ENCODE data around the gene CTU1. TPM values are rescaled to one million over a fixed set of nuclear protein-coding genes. Genes with fewer than 3 reads are reported as not detected.

Gene CTU1
- total and polyA plus RNA-seq, 2 of the 4 experiments (the other 2 are of a cell fraction), result 2.0 to 3.3 TPM

DNA sequence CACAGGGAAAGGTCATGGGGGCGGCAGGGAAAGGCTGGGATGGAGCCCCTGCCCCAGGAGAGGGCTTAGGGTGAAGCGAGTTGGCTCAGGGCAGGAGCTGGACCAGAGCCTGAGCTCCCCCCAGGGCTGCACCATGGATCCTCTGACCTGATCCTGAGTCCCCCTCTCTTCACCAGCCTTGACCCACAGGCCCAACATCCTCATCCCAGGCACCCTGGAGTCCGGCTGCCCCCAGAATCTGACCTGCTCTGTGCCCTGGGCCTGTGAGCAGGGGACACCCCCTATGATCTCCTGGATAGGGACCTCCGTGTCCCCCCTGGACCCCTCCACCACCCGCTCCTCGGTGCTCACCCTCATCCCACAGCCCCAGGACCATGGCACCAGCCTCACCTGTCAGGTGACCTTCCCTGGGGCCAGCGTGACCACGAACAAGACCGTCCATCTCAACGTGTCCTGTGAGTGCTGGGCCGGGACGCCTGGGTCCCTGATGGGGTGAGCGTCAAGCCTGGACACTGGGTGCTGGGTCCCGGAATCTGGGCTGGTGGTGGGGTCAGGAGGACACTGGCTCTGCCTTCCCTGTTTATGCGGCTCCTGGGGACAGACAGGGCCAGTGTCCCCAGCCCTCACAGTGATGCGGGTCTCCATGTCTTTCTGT lies 17.3 kb upstream of the CTU1 start:
- TF ChIP-seq CHD1 (IDR thresholded peaks at IDR 0.05; ENCODE audit: low read depth, low read length), result no peak
- TF ChIP-seq, protein P1, sequence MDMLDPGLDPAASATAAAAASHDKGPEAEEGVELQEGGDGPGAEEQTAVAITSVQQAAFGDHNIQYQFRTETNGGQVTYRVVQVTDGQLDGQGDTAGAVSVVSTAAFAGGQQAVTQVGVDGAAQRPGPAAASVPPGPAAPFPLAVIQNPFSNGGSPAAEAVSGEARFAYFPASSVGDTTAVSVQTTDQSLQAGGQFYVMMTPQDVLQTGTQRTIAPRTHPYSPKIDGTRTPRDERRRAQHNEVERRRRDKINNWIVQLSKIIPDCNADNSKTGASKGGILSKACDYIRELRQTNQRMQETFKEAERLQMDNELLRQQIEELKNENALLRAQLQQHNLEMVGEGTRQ (IDR thresholded peaks at IDR 0.05; ENCODE audit: low read depth, low read length), result no peak
- no peak for TF ChIP-seq MAFK (IDR thresholded peaks at IDR 0.05; ENCODE audit: low read depth, low read length)
- H3K27me3 ChIP-seq (ENCODE audit: control insufficient read depth, insufficient read depth, low read length), result no peaks in the 10 kb centered on the region; the same call in 1 of the 2 replicates
- 93% methylated on average over 5 of the region's 16 CpGs; no CpG with 5 or more reads in 1 of the 2 experiments for WGBS, 2 experiments (ENCODE audit: extremely low coverage in 2 of 2, insufficient read length in 1 of 2)
- H4K20me1 ChIP-seq (ENCODE audit: insufficient read depth, low read length), result no peaks in the 10 kb centered on the region
- no peak overlapping the region for H3K18ac ChIP-seq (ENCODE audit: low read depth, low read length)
- H2BK120ac ChIP-seq (ENCODE audit: low read depth, low read length), result no peak overlapping the region
- no TSS peak for BruUV-seq (replicated peaks)
- no peak overlapping the region for H2AK9ac ChIP-seq (replicated peaks; ENCODE audit: low read depth, low read length, poor library complexity)
- no peak overlapping the region for H2BK15ac ChIP-seq (ENCODE audit: low read depth, low read length)
- intact Hi-C loops (cut with micrococcal nuclease), result no loop called here
- ChIA-PET CTCF (no interaction called here), POLR2A (ENCODE audit: unreplicated experiment) (no interaction called here)
- DNase-seq, result no peak
- no peak overlapping the region for H3K4me2 ChIP-seq (ENCODE audit: low read depth, low read length)
- H4K8ac ChIP-seq (ENCODE audit: low read depth in 2 of 2, low read length in 2 of 2), result no peak overlapping the region
- 0 out of 2 replicates have a peak, but pooled peaks cover 2% of the 10 kb centered on the region for H3K4me1 ChIP-seq (ENCODE audit: control insufficient read depth, insufficient read depth, low read length)
- H3K9me1 ChIP-seq (ENCODE audit: insufficient read depth, low read length), result peaks cover 4% of the 10 kb centered on the region; the same call in 1 of the 2 replicates
- H3K27ac ChIP-seq (ENCODE audit: insufficient read depth, low read length), result no peak overlapping the region
- H2AFZ ChIP-seq (replicated peaks; ENCODE audit: low read length, poor library complexity), result no peak overlapping the region
- H3K9me3 ChIP-seq (ENCODE audit: control insufficient read depth, insufficient read depth, low read length), result no peaks in the 10 kb centered on the region
- H3K9ac ChIP-seq (ENCODE audit: low read depth, low read length), result no peak overlapping the region
- no peak overlapping the region for H3K4ac ChIP-seq (ENCODE audit: low read depth, low read length)
- no peak overlapping the region for H3K4me3 ChIP-seq (ENCODE audit: insufficient read depth, low read depth, low read length)
- no peak overlapping the region for H2BK20ac ChIP-seq (ENCODE audit: low read depth, low read length)
- no peak overlapping the region for H3K56ac ChIP-seq (ENCODE audit: extremely low read depth, insufficient read depth, low read length)
- no peak overlapping the region for H3K14ac ChIP-seq (replicated peaks; ENCODE audit: low read depth, low read length)
- H4K5ac ChIP-seq (ENCODE audit: low read depth, low read length), result no peak overlapping the region
- H3K23ac ChIP-seq (ENCODE audit: low read depth, low read length), result no peak overlapping the region
- no peak for ATAC-seq (ENCODE audit: low read depth)
- in situ Hi-C loops (cut with MboI; ENCODE audit: low sequenced_read_pairs), result no loop called here
- dilution Hi-C loops (cut with HindIII; ENCODE audit: low sequenced_read_pairs, unreplicated experiment), result no loop called here
- no peaks in the 10 kb centered on the region for H3K36me3 ChIP-seq (ENCODE audit: control insufficient read depth, insufficient read depth, low read length)
- no peak overlapping the region for H4K91ac ChIP-seq (ENCODE audit: insufficient read depth, low read depth, low read length)
- no peaks in the 10 kb centered on the region for H3K79me1 ChIP-seq (ENCODE audit: low read depth in 1 of 2, low read length in 2 of 2)
- H2BK5ac ChIP-seq (ENCODE audit: low read depth, low read length, poor library complexity, severe bottlenecking), result no peak overlapping the region
- no peak overlapping the region for H2AK5ac ChIP-seq (ENCODE audit: low read depth, low read length)

Data from IMR-90 (cell line).